HG02981 (cell line): ENCODE results near the gene FAM53A.

Experiments
- ATAC-seq: cut with Tn5 transposase; IDR thresholded peaks from one replicate; pipeline ENCODE4 v1.9.1; 2021; ENCODE audit warnings: mild to moderate bottlenecking, moderate library complexity; ENCODE audit not compliant: unreplicated experiment

The FAM53A gene

DNA sequence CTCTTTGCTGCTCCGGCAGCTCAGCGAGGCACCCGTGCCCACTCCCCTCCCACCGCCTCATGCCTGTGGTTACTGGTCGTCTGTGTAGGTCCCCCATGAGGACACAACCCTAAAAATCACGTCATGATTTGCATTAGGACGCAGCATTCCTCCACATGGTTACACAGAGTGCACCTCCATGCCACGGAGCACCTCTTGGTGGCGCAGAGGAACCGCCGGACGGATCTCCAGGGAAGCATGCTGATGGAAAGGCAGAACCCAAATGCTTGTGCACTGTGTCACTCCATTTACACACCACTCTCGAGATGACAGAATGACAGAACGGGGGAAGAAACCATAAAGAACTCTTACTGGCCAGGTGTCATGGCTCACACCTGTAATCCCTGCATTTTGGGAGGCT is 22.4 kb downstream of the FAM53A start:
- ATAC-seq: no peak

DNA sequence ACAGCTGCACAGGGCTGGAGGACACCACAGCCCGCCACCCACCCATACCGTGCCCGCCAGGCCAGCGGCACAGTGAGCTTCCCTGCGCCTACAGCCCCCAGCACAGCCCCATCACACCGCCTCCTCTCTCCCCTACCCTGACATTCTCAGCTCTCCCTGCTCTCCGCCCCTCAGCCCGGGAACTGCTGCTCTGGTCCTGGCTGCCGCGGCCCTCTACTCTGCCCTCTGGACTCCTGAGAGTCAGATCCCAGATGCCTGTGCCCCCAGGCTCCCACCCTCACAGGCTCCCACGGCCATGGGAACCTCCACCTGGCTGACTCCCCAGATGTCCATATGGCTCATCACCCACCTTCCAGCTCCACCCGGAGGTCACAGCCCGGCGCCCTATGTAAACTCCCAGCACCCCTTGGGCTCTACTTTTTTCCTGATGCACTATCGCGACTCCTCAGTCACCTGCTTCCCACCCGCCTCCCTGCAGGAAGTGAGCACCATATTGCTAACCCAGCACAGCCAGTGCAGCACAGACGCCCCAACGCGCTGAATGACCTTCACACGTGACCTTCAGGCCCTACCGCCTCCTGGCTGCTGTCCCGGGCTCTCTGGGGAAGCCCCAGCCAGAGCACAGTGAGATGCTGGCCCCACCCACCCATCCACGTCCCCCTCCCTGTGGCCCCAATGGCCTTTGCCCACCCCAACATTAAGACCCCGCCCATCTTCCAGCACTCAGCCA is 23.0 kb downstream of the FAM53A start:
- ATAC-seq: no peak

GRCh38 chr4:1659104-1660043 is 24.7 kb downstream of the FAM53A start:
- ATAC-seq: no peak

- ATAC-seq: no peak
Observed at GRCh38 chr4:1658581-1658980, 25.5 kb downstream of the FAM53A start.

- ATAC-seq: no peak
Observed at GRCh38 chr4:1658146-1658545, 26.0 kb downstream of the FAM53A start.

DNA sequence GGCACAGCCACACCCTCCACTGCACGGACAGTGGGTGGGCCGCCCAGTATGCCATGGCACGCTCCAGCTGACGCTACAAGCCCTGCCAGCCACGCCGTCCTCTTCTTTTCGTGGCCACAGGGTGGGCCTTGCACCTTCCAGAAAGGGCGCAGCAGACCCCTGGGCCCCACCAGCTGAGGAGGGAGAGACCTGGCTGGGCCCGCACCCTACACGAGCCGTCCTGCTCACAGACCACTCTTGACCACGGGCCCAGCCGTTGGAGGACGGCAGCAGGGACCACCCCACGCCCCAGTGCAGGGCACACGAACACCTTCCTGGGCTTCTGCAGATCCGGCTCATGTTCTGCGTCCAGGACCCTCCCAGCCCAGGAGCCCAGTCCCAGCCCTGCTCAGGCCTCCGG is 27.1 kb downstream of the FAM53A start:
- ATAC-seq: no peak

DNA sequence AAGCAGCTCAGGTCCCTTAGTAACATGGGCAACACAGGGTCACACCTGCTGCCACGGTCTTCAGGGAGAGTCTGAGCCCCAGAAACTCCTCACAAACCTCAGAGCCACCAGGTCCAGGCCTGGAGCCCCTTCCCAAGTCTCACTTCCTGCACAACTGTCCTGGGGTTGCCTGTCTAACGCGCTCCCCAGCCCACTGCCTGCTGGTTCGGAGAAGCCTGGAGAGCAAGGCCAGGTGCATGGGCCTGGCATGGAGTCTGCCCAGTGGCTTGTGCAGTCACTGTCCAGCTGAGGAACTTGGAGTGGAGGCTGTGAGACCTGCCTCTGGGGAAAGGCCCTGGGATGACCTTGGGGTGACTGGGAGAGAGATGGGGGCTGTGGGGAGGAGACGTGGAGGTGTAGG is 28.0 kb downstream of the FAM53A start:
- ATAC-seq: no peak

DNA sequence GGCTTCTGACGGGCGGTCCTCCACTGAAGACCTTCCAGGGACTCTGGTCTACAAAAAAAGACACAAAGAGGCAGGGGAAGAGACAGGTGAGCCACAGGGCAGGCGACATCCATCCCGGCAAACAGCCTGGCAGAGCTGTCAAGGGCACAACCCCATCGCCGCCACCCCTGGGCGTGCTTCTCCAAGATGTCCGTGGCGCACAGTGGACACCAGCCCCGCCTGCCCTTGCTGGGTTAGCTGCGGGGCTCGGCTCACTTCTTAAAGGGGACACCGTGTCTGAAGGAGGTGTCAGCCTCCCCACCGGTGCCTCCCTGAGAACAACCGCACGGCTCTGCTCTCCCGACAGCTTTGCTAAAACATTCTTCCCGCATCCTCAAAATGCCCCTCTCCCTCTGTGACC is 28.4 kb downstream of the FAM53A start:
- ATAC-seq: no peak

DNA sequence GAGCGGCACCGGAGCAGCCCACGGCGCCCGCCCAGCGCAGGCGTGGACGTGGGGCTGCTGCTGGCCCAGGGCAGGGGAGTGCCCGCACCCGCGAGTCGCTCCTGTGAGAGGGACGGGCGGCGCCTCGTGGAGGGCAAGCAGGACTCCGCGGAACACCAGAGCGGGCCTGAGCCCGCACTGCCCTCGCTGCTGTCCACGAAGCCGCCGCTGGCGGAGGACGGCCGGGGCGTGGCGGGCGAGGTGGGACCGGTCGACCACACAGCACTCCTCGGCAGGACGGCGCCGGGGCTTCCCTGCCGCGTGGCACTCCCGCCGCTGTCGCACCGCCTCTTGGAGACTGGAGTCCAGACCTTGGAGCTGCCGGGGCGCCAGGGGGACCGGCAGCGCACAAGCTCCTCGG is 29.0 kb downstream of the FAM53A start:
- no peak for ATAC-seq

DNA sequence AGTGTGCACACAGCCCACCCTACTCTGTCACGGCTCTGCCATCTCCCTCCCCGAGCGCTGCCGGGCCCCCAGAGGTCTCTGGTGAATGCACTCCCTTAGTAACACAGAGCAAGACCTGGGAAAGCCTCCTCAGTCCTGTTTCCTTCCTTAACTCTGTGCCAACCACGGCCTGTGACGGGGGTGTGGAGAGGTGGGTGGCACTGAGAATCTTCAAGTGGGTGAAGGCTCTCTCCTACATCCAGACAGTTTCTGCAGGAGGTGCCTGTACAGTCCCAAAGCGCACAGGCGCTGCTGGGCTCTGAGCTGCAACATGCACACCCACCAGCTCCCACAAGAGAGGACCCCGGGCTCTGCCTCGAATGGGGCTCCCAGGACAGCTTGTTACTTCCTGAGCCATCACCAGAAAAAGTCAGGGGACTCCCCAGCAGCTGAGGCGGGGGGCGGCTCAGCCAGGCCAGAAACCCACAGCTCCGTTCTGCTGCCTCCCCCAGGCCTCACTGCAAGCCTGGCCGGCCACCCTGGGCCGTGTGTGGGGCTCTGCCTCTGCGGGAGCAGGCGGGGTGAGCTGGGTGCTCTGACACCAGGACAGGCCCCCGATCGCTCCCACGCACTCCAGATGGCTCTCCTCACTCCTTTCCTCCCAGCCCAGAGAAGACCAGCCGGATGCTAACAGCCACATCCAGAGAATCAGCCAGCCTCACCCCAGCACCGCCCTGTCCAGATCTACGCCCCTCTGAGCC is 29.7 kb downstream of the FAM53A start:
- ATAC-seq: no peak

- no peak for ATAC-seq
Observed at GRCh38 chr4:1653776-1654175, 30.3 kb downstream of the FAM53A start.

DNA sequence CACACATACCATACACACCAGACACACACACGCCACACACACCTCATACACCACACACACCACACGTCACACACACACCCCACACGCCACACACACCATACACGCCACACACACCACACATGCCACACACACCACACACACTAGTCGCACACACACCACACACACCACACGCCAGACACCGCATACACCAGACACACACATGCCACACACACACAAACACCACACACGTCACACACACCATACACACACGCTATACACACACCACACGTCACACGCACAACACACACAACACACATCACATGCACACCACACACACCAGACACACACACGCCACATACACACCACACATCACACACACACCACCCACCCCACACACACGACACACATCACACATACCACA is 32.0 kb downstream of the FAM53A start:
- ATAC-seq: no peak

DNA sequence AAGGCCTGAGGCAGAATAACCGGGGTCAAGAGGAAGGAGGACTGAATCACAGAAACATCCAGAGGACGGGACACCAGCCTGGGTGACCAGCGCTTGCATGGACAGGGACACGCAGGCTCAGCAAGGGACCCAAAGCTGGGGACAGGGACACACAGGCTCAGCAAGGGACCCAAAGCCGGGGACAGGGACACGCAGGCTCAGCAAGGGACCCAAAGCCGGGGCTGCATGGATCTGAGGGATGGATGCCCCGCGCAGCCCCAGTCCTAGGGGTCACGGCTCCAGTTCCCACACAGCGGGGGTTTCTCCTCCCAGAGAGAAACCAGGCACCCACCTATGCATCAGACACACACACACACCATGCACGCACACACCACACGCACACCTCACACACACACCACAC is 32.5 kb downstream of the FAM53A start:
- no peak for ATAC-seq

DNA sequence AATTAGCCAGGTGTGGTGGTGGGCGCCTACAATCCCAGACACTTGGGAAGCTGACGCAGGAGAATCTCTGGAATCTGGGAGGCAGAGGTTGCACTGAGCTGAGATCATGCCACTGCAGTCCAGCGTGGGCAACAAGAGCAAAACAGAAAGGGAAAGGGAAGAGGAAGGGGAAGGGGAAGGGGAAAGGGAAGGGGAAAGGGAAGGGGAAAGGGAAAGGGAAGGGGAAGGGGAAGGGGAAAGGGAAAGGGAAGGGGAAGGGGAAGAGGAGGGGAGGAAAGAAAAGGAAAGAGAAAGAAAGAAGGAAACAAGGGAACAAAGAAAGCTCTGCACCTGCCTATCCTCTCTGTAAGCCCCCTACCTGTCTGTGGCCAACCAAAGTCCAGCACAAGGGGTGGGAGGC is 35.2 kb downstream of the FAM53A start:
- no peak for ATAC-seq

GRCh38 chr4:1647432-1647831 is 36.7 kb downstream of the FAM53A start:
- ATAC-seq: no peak

- ATAC-seq: no peak
Observed at GRCh38 chr4:1646690-1647089, 37.4 kb downstream of the FAM53A start.

- no peak for ATAC-seq
Observed at GRCh38 chr4:1644891-1645657, 39.0 kb downstream of the FAM53A start.

- ATAC-seq: no peak
Observed at GRCh38 chr4:1643971-1644735, 40.0 kb downstream of the FAM53A start.

GRCh38 chr4:1642196-1642951 is 41.7 kb downstream of the FAM53A start:
- ATAC-seq: no peak
